GM12878 (cell line): Measurements from ENCODE around the gene CFAP74. TPM values are rescaled to one million over a fixed set of nuclear protein-coding genes. Genes with fewer than 3 reads are reported as not detected.

Experiments
- ATAC-seq: fragments of 200-7000 bp; cut with Tn5 transposase; 3 replicates; pipeline ENCODE4 v1.9.1; 2020; ENCODE audit warnings: mild to moderate bottlenecking, moderate library complexity
- BruUV-seq: library from RNA; stranded (reverse); fragments of 400-500 nt; replicated peaks from 2 replicates; lab custom pipeline; 2021; lab: Mats Ljungman, UMichigan
- CTCF ChIA-PET: fragments of 300-600 bp; sonication (Branson Sonifier 250); formaldehyde crosslinking; extraction: SDS; loops from one replicate; lab custom pipeline; 2021; ENCODE audit warnings: inconsistent platforms; lab: Yijun Ruan, JAX
- POLR2A ChIA-PET: fragments of 350-600 bp; formaldehyde crosslinking; extraction: SDS; loops from one replicate; lab custom pipeline; 2021; ENCODE audit warnings: inconsistent platforms; lab: Charles Lee
- RAD21 ChIA-PET: fragments of 300-600 bp; sonication (Branson Sonifier 250); formaldehyde crosslinking; loops from one replicate; lab custom pipeline; 2023; ENCODE audit warnings: antibody characterized with exemption; ENCODE audit not compliant: unreplicated experiment; lab: Charles Lee
- SMC1A ChIA-PET: fragments of 300-600 bp; sonication (Branson Sonifier 250); formaldehyde crosslinking; loops from one replicate; lab custom pipeline; 2023; ENCODE audit not compliant: unreplicated experiment, uncharacterized antibody; lab: Charles Lee
- DNase-seq: peaks from one replicate; pipeline ENCODE4 v3.0.0-alpha.2; 2011; ENCODE audit warnings: low read depth, low spot score
- FAIRE-seq: peaks from 3 replicates; lab custom pipeline; 2011; peaks lifted over from hg19 to GRCh38; lab: Jason Lieb, UNC
- H2AFZ ChIP-seq: 2 replicates; pipeline ENCODE4 v1.6.0; 2011; ENCODE audit warnings: low read depth, low read length, control low read depth; ENCODE audit not compliant: control insufficient read depth
- H3K27ac ChIP-seq: 2 replicates; pipeline ENCODE4 v1.5.1; 2011; ENCODE audit warnings: control low read depth; ENCODE audit not compliant: control insufficient read depth, insufficient read depth
- H3K27me3 ChIP-seq, 2 experiments: replicated peaks in 1 of 2; 2 replicates each; pipeline versions ENCODE4 v1.6.0 to v1.6.1; 2011; ENCODE audit warnings: low read length in 1 of 2; ENCODE audit not compliant: control insufficient read depth in 2 of 2, insufficient read depth in 2 of 2
- H3K36me3 ChIP-seq, 2 experiments: 2 replicates each; pipeline ENCODE4 v1.5.1; 2011; ENCODE audit warnings: low read length in 1 of 2; ENCODE audit not compliant: control insufficient read depth in 2 of 2, insufficient read depth in 2 of 2
- H3K4me1 ChIP-seq: 2 replicates; pipeline ENCODE4 v1.6.1; 2011; ENCODE audit warnings: mild to moderate bottlenecking, low read length, moderate library complexity, mixed read lengths; ENCODE audit not compliant: control insufficient read depth, insufficient read depth
- H3K4me2 ChIP-seq: 2 replicates; pipeline ENCODE4 v1.6.0; 2011; ENCODE audit warnings: control low read depth; ENCODE audit not compliant: control insufficient read depth, insufficient read depth
- H3K4me3 ChIP-seq: fragments of 200-600 bp; sonication (generic); 2 replicates; pipeline ENCODE4 v1.5.1; 2016
- H3K79me2 ChIP-seq: 2 replicates; pipeline ENCODE4 v1.6.0; 2011; ENCODE audit warnings: low read length; ENCODE audit not compliant: control insufficient read depth, insufficient read depth
- H3K9ac ChIP-seq: 2 replicates; pipeline ENCODE4 v1.8.0; 2011; ENCODE audit warnings: low read length, control low read depth, mixed read lengths; ENCODE audit not compliant: control insufficient read depth, insufficient read depth
- H3K9me3 ChIP-seq: replicated peaks from 3 replicates; pipeline ENCODE4 v1.5.1; 2011; ENCODE audit warnings: mild to moderate bottlenecking, low read length; ENCODE audit not compliant: control insufficient read depth, insufficient read depth
- H4K20me1 ChIP-seq: 2 replicates; pipeline ENCODE4 v1.6.0; 2011; ENCODE audit not compliant: control insufficient read depth, insufficient read depth
- ATF7 ChIP-seq: fragments of 450-650 bp; IDR thresholded peaks from 2 replicates; pipeline ENCODE4 v1.6.1; 2016; ENCODE audit warnings: low read depth, mild to moderate bottlenecking
- FOXM1 ChIP-seq: IDR thresholded peaks from 2 replicates; pipeline ENCODE4 v1.6.1; 2012; ENCODE audit warnings: low read depth, mild to moderate bottlenecking, inconsistent platforms, low read length, moderate library complexity
- GABPA ChIP-seq: IDR thresholded peaks from 2 replicates; pipeline ENCODE4 v1.6.1; 2014; ENCODE audit warnings: antibody characterized with exemption, low read depth, mild to moderate bottlenecking, inconsistent platforms
- HCFC1 ChIP-seq: fragments of 150-350 bp; IDR thresholded peaks from 2 replicates; pipeline ENCODE4 v1.6.1; 2014; ENCODE audit warnings: low read length
- HDAC6 ChIP-seq: fragments of 200-600 bp; sonication (generic); IDR thresholded peaks from one replicate; pipeline ENCODE4 v1.8.0; 2017; ENCODE audit warnings: antibody characterized with exemption; ENCODE audit not compliant: unreplicated experiment
- NR2F1 ChIP-seq: fragments of 450-650 bp; conservative IDR thresholded peaks from 2 replicates; pipeline ENCODE4 v1.6.1; 2017; ENCODE audit warnings: mild to moderate bottlenecking
- NRF1 ChIP-seq: conservative IDR thresholded peaks from 2 replicates; pipeline ENCODE4 v1.6.1; 2011; ENCODE audit warnings: mild to moderate bottlenecking, low read depth, low read length, improper control_type of control experiment
- RBBP5 ChIP-seq: fragments of 200-600 bp; sonication (generic); conservative IDR thresholded peaks from 2 replicates; pipeline ENCODE4 v1.6.1; 2016
- RCOR1 ChIP-seq: conservative IDR thresholded peaks from 2 replicates; pipeline ENCODE4 v1.6.1; 2012; ENCODE audit warnings: low read depth, low read length, improper control_type of control experiment
- TCF12 ChIP-seq: IDR thresholded peaks from 2 replicates; pipeline ENCODE4 v1.6.1; 2011; ENCODE audit warnings: low read depth, mild to moderate bottlenecking, low read length
- TCF3 ChIP-seq: IDR thresholded peaks from 2 replicates; pipeline ENCODE4 v1.6.1; 2012; ENCODE audit warnings: low read depth, mild to moderate bottlenecking, low read length, borderline replicate concordance; ENCODE audit not compliant: insufficient read depth
- ZNF217 ChIP-seq: fragments of 450-650 bp; IDR thresholded peaks from 2 replicates; pipeline ENCODE4 v1.6.1; 2017; ENCODE audit warnings: antibody characterized with exemption, mild to moderate bottlenecking
- ZNF24 ChIP-seq: fragments of 450-650 bp; IDR thresholded peaks from 2 replicates; pipeline ENCODE4 v1.6.1; 2017; ENCODE audit warnings: antibody characterized with exemption, mild to moderate bottlenecking
- ZZZ3 ChIP-seq: IDR thresholded peaks from 2 replicates; pipeline ENCODE4 v1.6.1; 2011; ENCODE audit warnings: low read depth; ENCODE audit not compliant: control insufficient read depth, insufficient read length
- WGBS: methylation state at CpG from one replicate; pipeline ENCODE4 v1.1.6; 2016; ENCODE audit warnings: low lambda C conversion rate; ENCODE audit not compliant: insufficient replicate concordance, insufficient coverage; ENCODE audit errors: missing lambda C conversion rate; 5-methylcytosine and 5-hydroxymethylcytosine counted together
- in situ Hi-C: fragments of 300-500 bp; cut with MboI; formaldehyde crosslinking; loops from 9 replicates; pipeline ENCODE4 v1.14.3; 2018; ENCODE audit warnings: mixed read lengths
- intact Hi-C: fragments of 100-400 bp; cut with micrococcal nuclease; formaldehyde crosslinking; loops from one replicate; pipeline ENCODE4 v1.14.2; 2022; ENCODE audit not compliant: unreplicated experiment
- polyA plus RNA-seq, 11 experiments: library from polyadenylated mRNA; depleted of rRNA in 4 of 11; unstranded in 6 of 11; stranded (reverse) in 5 of 11; fragments of >200 nt; fragmentation: Nextera tagmentation in 4 of 11; fragmentation: Illumina TruSeq in 1 of 11; extraction: Ambion mirVana in 4 of 11; extraction: Trizol in 1 of 11; gene quantifications; 1 replicate in 1 of 11; 2 replicates in 10 of 11; pipeline versions ENCODE4 v1.2.1 to v1.2.3, GENCODE V29; 2011 to 2016; ENCODE audit warnings: inconsistent platforms in 2 of 11, missing spikeins in 2 of 11, low read depth in 1 of 11
- total RNA-seq, 4 experiments: library from RNA; depleted of rRNA in 3 of 4; stranded (reverse); fragments of >200 nt in 3 of 4; fragmentation: Illumina TruSeq in 1 of 4; extraction: Trizol in 1 of 4; gene quantifications; 2 replicates each; pipeline versions ENCODE4 v1.2.1 to v1.2.3, GENCODE V29; 2013 to 2021
- TF ChIP-seq, protein P1 (sequence below): fragments of 150-350 bp; IDR thresholded peaks from 2 replicates; pipeline ENCODE4 v1.6.1; 2016; ENCODE audit warnings: low read depth, low read length
- TF ChIP-seq, protein P2 (sequence below): fragments of 450-650 bp; IDR thresholded peaks from 2 replicates; pipeline ENCODE4 v1.6.1; 2018; ENCODE audit warnings: mild to moderate bottlenecking, low read depth, moderate library complexity; ENCODE audit not compliant: partially characterized antibody
- TF ChIP-seq, protein P3 (sequence below): fragments of 450-650 bp; IDR thresholded peaks from 2 replicates; pipeline ENCODE4 v1.6.1; 2017; ENCODE audit warnings: low read depth, mild to moderate bottlenecking, moderate library complexity

Gene CFAP74
- total and polyA plus RNA-seq, 10 of the 15 experiments (the other 5 are each of a cell fraction or from before 2014, with no cell fraction given), result 0.01 TPM; not detected in 9

DNA sequence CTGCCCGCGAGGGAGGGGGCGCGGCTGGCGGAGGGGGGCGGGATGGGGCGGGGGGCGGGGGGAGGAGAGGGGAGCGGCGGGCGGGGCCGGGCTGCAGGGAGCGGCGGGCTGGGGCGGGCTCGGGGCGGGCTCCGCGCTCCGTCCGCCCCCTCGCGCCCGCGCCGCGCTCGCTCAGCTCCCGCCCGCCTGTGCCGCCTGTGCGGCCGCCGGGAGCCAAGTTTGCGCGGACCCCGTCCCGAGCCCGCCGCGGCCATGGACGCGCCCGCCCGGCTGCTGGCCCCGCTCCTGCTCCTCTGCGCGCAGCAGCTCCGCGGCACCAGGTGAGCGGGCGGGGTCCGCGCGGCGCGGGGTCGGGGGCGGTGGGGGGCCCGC lies 15.6 kb upstream of the CFAP74 start, which contains the start of gene GABRD:
TSS of gene GABRD (plus strand) at position 174 of the 372 bp plus-strand sequence. CDS start at position 253, 79 bp downstream.
- 31% methylated on average over 9 of the region's 60 CpGs for WGBS

More for the DNA sequence above, 15.6 kb upstream of the CFAP74 start, which contains the start of gene GABRD:
- in situ Hi-C loops, result no loop called here
- no peak for FAIRE-seq
- Histone ChIP-seq H3K4me2 (no peak within 1 kb of the TSS), H3K9me3 (no peaks in the 10 kb centered on the region), H3K36me3 (no peaks in the 10 kb centered on the region), H3K27me3 (peaks cover 3 to 5% of the 10 kb centered on the region in 2 experiments; a peak in 2 of 4 replicates)
- no peak for TF ChIP-seq NR2F1
- TF ChIP-seq TCF3, result no peak
- no peak for TF ChIP-seq ZZZ3
- no peak for TF ChIP-seq RBBP5
- TF ChIP-seq HDAC6, result no peak
- no peak for TF ChIP-seq NRF1
- no peak for TF ChIP-seq ZNF217
- no peak for TF ChIP-seq RCOR1
- TF ChIP-seq ZNF24, result no peak
- TF ChIP-seq, protein P1, sequence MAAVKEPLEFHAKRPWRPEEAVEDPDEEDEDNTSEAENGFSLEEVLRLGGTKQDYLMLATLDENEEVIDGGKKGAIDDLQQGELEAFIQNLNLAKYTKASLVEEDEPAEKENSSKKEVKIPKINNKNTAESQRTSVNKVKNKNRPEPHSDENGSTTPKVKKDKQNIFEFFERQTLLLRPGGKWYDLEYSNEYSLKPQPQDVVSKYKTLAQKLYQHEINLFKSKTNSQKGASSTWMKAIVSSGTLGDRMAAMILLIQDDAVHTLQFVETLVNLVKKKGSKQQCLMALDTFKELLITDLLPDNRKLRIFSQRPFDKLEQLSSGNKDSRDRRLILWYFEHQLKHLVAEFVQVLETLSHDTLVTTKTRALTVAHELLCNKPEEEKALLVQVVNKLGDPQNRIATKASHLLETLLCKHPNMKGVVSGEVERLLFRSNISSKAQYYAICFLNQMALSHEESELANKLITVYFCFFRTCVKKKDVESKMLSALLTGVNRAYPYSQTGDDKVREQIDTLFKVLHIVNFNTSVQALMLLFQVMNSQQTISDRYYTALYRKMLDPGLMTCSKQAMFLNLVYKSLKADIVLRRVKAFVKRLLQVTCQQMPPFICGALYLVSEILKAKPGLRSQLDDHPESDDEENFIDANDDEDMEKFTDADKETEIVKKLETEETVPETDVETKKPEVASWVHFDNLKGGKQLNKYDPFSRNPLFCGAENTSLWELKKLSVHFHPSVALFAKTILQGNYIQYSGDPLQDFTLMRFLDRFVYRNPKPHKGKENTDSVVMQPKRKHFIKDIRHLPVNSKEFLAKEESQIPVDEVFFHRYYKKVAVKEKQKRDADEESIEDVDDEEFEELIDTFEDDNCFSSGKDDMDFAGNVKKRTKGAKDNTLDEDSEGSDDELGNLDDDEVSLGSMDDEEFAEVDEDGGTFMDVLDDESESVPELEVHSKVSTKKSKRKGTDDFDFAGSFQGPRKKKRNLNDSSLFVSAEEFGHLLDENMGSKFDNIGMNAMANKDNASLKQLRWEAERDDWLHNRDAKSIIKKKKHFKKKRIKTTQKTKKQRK, result no peak
- TF ChIP-seq ATF7, result no peak
- TF ChIP-seq GABPA, result no peak
- TF ChIP-seq TCF12, result no peak
- no peak for TF ChIP-seq HCFC1
- no peak for TF ChIP-seq FOXM1
- TF ChIP-seq, protein P2, sequence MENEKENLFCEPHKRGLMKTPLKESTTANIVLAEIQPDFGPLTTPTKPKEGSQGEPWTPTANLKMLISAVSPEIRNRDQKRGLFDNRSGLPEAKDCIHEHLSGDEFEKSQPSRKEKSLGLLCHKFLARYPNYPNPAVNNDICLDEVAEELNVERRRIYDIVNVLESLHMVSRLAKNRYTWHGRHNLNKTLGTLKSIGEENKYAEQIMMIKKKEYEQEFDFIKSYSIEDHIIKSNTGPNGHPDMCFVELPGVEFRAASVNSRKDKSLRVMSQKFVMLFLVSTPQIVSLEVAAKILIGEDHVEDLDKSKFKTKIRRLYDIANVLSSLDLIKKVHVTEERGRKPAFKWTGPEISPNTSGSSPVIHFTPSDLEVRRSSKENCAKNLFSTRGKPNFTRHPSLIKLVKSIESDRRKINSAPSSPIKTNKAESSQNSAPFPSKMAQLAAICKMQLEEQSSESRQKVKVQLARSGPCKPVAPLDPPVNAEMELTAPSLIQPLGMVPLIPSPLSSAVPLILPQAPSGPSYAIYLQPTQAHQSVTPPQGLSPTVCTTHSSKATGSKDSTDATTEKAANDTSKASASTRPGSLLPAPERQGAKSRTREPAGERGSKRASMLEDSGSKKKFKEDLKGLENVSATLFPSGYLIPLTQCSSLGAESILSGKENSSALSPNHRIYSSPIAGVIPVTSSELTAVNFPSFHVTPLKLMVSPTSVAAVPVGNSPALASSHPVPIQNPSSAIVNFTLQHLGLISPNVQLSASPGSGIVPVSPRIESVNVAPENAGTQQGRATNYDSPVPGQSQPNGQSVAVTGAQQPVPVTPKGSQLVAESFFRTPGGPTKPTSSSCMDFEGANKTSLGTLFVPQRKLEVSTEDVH, result no peak
- TF ChIP-seq, protein P3, sequence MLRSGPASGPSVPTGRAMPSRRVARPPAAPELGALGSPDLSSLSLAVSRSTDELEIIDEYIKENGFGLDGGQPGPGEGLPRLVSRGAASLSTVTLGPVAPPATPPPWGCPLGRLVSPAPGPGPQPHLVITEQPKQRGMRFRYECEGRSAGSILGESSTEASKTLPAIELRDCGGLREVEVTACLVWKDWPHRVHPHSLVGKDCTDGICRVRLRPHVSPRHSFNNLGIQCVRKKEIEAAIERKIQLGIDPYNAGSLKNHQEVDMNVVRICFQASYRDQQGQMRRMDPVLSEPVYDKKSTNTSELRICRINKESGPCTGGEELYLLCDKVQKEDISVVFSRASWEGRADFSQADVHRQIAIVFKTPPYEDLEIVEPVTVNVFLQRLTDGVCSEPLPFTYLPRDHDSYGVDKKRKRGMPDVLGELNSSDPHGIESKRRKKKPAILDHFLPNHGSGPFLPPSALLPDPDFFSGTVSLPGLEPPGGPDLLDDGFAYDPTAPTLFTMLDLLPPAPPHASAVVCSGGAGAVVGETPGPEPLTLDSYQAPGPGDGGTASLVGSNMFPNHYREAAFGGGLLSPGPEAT, result no peak
- TF ChIP-seq, all 136 proteins: peak for 0
- Histone ChIP-seq H3K4me1 (no peaks in the 10 kb centered on the region), H3K27ac (no peak within 1 kb of the TSS), H2AFZ (no peak within 1 kb of the TSS), H3K4me3 (no peak within 1 kb of the TSS), H3K79me2 (no peaks in the 10 kb centered on the region), H3K9ac (no peak within 1 kb of the TSS), H4K20me1 (no peaks in the 10 kb centered on the region)
- POLR2A ChIA-PET, result no interaction called here
- intact Hi-C loops, result no loop called here
- no peak for DNase-seq
- RAD21 ChIA-PET, result no interaction called here
- SMC1A ChIA-PET, result no interaction called here
- no TSS peak for BruUV-seq
- CTCF ChIA-PET, result no interaction called here
- no peak for ATAC-seq
